ENCODE results near the gene TEX52. TPM values are rescaled to one million over a fixed set of nuclear protein-coding genes. Genes with fewer than 3 reads are reported as not detected.
A peak's percentile ranks its signal among the peaks of the same experiment; 100 is the strongest.
"Not testable (repeated sequence)": the region's sequence is repeated elsewhere in the genome, so short reads cannot be mapped to it uniquely, and the experiment has no call there.

The TEX52 gene
- polyA plus RNA-seq, 3 donors = not detected

GRCh38 chr12:2877047-2877952, 20.5 kb upstream of the TEX52 start, which contains the start of the genes FOXM1 and RHNO1:
Gene FOXM1, minus strand, starts transcription at chr12:2877174. Its CDS starts 2,696 bp downstream, at chr12:2874478.
Gene RHNO1, plus strand, starts transcription at chr12:2877223. Its CDS starts 8,144 bp downstream, at chr12:2885367.
- 1% methylated on average over 68 of the region's 70 CpGs for WGBS (ENCODE audit: insufficient coverage)
- Mint-ChIP-seq H3K36me3 (peaks cover 0 to 18% of the 10 kb centered on the region in 2 donors), H3K9me3 (no peaks in the 10 kb centered on the region), H3K4me3 (peak within 1 kb of the TSS; percentile 93 to 98), H3K27ac (peak within 1 kb of the TSS; percentile 84 to 97 (median 95)), H3K27me3 (ENCODE audit: low read depth in 3 of 3) (peaks cover 0 to 2% (median 0%) of the 10 kb centered on the region in 3 donors), H3K4me1 (peaks cover 32% of the 10 kb centered on the region)
- peaks cover 30 to 31% of the 10 kb centered on the region in 2 donors for H3K4me1 ChIP-seq (ENCODE audit: control insufficient read depth in 1 of 2, insufficient read depth in 2 of 2, low read length in 2 of 2)
- no peaks in the 10 kb centered on the region for H4K20me1 ChIP-seq (ENCODE audit: insufficient read depth, low read length)
- H3K9ac ChIP-seq (ENCODE audit: insufficient read depth, low read length, poor library complexity, severe bottlenecking) = peak within 1 kb of the TSS; percentile 95
- no peak for TF ChIP-seq CTCF (IDR thresholded peaks at IDR 0.05)
- peak within 1 kb of the TSS; percentile 98 for H2AFZ ChIP-seq (ENCODE audit: insufficient read depth, low read depth, low read length, poor library complexity, severe bottlenecking)
- peak within 1 kb of the TSS; percentile 84 for H3K4me2 ChIP-seq (replicated peaks; ENCODE audit: extremely low read depth, low read length, poor library complexity, severe bottlenecking)
- peak within 1 kb of the TSS; percentile 87 to 99 (median 94) for H3K4me3 ChIP-seq (replicated peaks in 1 of 3; ENCODE audit: low read depth in 2 of 3, low read length in 3 of 3)
- intact Hi-C loops (cut with micrococcal nuclease) = loop anchor here (2.0 to 5.0 kb wide), 2 partner anchors 14 to 65 kb away; partner anchors contain the start of genes ITFG2 (in 2 of the 2) and TULP3 (in 1 of the 2)
- H3K79me2 ChIP-seq (ENCODE audit: insufficient read depth, low read length) = peaks cover 92% of the 10 kb centered on the region
- no peaks in the 10 kb centered on the region for H3K27me3 ChIP-seq (ENCODE audit: control insufficient read depth in 2 of 2, insufficient read depth in 2 of 2, low read length in 2 of 2)
- peak within 1 kb of the TSS; percentile 88 to 96 for H3K27ac ChIP-seq (ENCODE audit: low read depth in 1 of 2, low read length in 2 of 2)
- H3K9me3 ChIP-seq (replicated peaks in 1 of 2; ENCODE audit: control insufficient read depth in 1 of 2, insufficient read depth in 1 of 2, low read length in 2 of 2) = no peaks in the 10 kb centered on the region
- no peaks in the 10 kb centered on the region for H3K36me3 ChIP-seq (replicated peaks in 1 of 2; ENCODE audit: control insufficient read depth in 1 of 2, insufficient read depth in 2 of 2, low read length in 2 of 2)
- peak; percentile 76 to 83 (median 81) for DNase-seq

GRCh38 chr12:2876431-2877046, 19.7 kb upstream of the TEX52 start:
- peak overlapping the region; percentile 95 for H3K9ac ChIP-seq (ENCODE audit: insufficient read depth, low read length, poor library complexity, severe bottlenecking)
- H3K27me3 ChIP-seq (ENCODE audit: control insufficient read depth in 2 of 2, insufficient read depth in 2 of 2, low read length in 2 of 2) = no peaks in the 10 kb centered on the region
- H3K9me3 Mint-ChIP-seq = no peaks in the 10 kb centered on the region
- H3K4me1 Mint-ChIP-seq = peaks cover 32% of the 10 kb centered on the region
- H3K27ac ChIP-seq (ENCODE audit: low read depth in 1 of 2, low read length in 2 of 2) = peak overlapping the region; percentile 42 to 96
- H3K4me3 ChIP-seq (replicated peaks in 1 of 3; ENCODE audit: low read depth in 2 of 3, low read length in 3 of 3) = peak overlapping the region; percentile 87 to 99 (median 94)
- H4K20me1 ChIP-seq (ENCODE audit: insufficient read depth, low read length) = no peaks in the 10 kb centered on the region
- H3K27me3 Mint-ChIP-seq (ENCODE audit: low read depth in 3 of 3) = peaks cover 0 to 2% (median 0%) of the 10 kb centered on the region in 3 donors
- intact Hi-C loops (cut with micrococcal nuclease) = loop anchor here (2.0 to 5.0 kb wide), 2 partner anchors 14 to 64 kb away; partner anchors contain the start of genes ITFG2 (in 2 of the 2) and TULP3 (in 1 of the 2)
- peaks cover 4 to 22% of the 10 kb centered on the region in 2 donors for H3K36me3 Mint-ChIP-seq
- peaks cover 92% of the 10 kb centered on the region for H3K79me2 ChIP-seq (ENCODE audit: insufficient read depth, low read length)
- no peak for DNase-seq
- peak overlapping the region in 6 of 7 donors; percentile 57 to 89 (median 80) for H3K27ac Mint-ChIP-seq
- H2AFZ ChIP-seq (ENCODE audit: insufficient read depth, low read depth, low read length, poor library complexity, severe bottlenecking) = peak overlapping the region; percentile 98
- peaks cover 4 to 7% of the 10 kb centered on the region in 2 donors for H3K36me3 ChIP-seq (replicated peaks in 1 of 2; ENCODE audit: control insufficient read depth in 1 of 2, insufficient read depth in 2 of 2, low read length in 2 of 2)
- H3K9me3 ChIP-seq (replicated peaks in 1 of 2; ENCODE audit: control insufficient read depth in 1 of 2, insufficient read depth in 1 of 2, low read length in 2 of 2) = no peaks in the 10 kb centered on the region
- peaks cover 30 to 31% of the 10 kb centered on the region in 2 donors for H3K4me1 ChIP-seq (ENCODE audit: control insufficient read depth in 1 of 2, insufficient read depth in 2 of 2, low read length in 2 of 2)
- peak overlapping the region; percentile 84 for H3K4me2 ChIP-seq (replicated peaks; ENCODE audit: extremely low read depth, low read length, poor library complexity, severe bottlenecking)
- WGBS (ENCODE audit: insufficient coverage) = under 1% methylated on average over 30 of the region's 38 CpGs
- TF ChIP-seq CTCF (IDR thresholded peaks at IDR 0.05) = no peak
- peak overlapping the region; percentile 80 to 87 for H3K4me3 Mint-ChIP-seq

GRCh38 chr12:2868986-2869632, 12.3 kb upstream of the TEX52 start:
- H3K9me3 ChIP-seq (replicated peaks in 1 of 2; ENCODE audit: control insufficient read depth in 1 of 2, insufficient read depth in 1 of 2, low read length in 2 of 2); H3K9ac ChIP-seq (ENCODE audit: insufficient read depth, low read length, poor library complexity, severe bottlenecking); H3K27me3 Mint-ChIP-seq (ENCODE audit: low read depth in 3 of 3); H3K27me3 ChIP-seq (ENCODE audit: control insufficient read depth in 2 of 2, insufficient read depth in 2 of 2, low read length in 2 of 2); H3K9me3 Mint-ChIP-seq; H4K20me1 ChIP-seq (ENCODE audit: insufficient read depth, low read length); H3K4me1 Mint-ChIP-seq; H3K4me1 ChIP-seq (ENCODE audit: control insufficient read depth in 1 of 2, insufficient read depth in 2 of 2, low read length in 2 of 2); H3K4me3 Mint-ChIP-seq; H2AFZ ChIP-seq (ENCODE audit: insufficient read depth, low read depth, low read length, poor library complexity, severe bottlenecking); H3K27ac ChIP-seq (ENCODE audit: low read depth in 1 of 2, low read length in 2 of 2); intact Hi-C loops (cut with micrococcal nuclease); H3K4me3 ChIP-seq (replicated peaks in 1 of 3; ENCODE audit: low read depth in 2 of 3, low read length in 3 of 3); H3K4me2 ChIP-seq (replicated peaks; ENCODE audit: extremely low read depth, low read length, poor library complexity, severe bottlenecking); DNase-seq: not testable (repeated sequence)
- Mint-ChIP-seq H3K27ac (peak overlapping the region in 1 of 7 donors; percentile 36), H3K36me3 (peaks cover 42 to 87% of the 10 kb centered on the region in 2 donors)
- WGBS (ENCODE audit: insufficient coverage) = 83% methylated on average over 3 of the region's 9 CpGs
- H3K36me3 ChIP-seq (replicated peaks in 1 of 2; ENCODE audit: control insufficient read depth in 1 of 2, insufficient read depth in 2 of 2, low read length in 2 of 2) = peaks cover 41 to 70% of the 10 kb centered on the region in 2 donors
- H3K79me2 ChIP-seq (ENCODE audit: insufficient read depth, low read length) = peaks cover 38% of the 10 kb centered on the region
